Measurements from ENCODE around the gene HEYL. TPM values are rescaled to one million over a fixed set of nuclear protein-coding genes. Genes with fewer than 3 reads are reported as not detected.
A peak's percentile ranks its signal among the peaks of the same experiment; 100 is the strongest.

HEYL gene
- total RNA-seq, 4 donors from 2014 or later: 9.3 to 17.0 (median 11.5) TPM

GRCh38 chr1:39679821-39680220, 40.4 kb upstream of the HEYL start:
- WGBS, 2 donors: 63 to 90% methylated on average over 2 of the region's 2 CpGs
- no peak for DNase-seq
- intact Hi-C loops (cut with DNase I): no loop called here
- H3K27ac ChIP-seq: no peak overlapping the region
- no peak overlapping the region for H3K4me3 ChIP-seq (replicated peaks in 1 of 3)
- no peak for TF ChIP-seq POLR2A (IDR thresholded peaks at IDR 0.05)
- TF ChIP-seq CTCF (IDR thresholded peaks at IDR 0.05): no peak
- no peaks in the 10 kb centered on the region for H3K36me3 ChIP-seq
- H3K4me1 ChIP-seq: peaks cover 12 to 15% of the 10 kb centered on the region in 2 donors
- no peaks in the 10 kb centered on the region for H3K9me3 ChIP-seq
- H3K27me3 ChIP-seq: peaks cover 4% of the 10 kb centered on the region

DNA sequence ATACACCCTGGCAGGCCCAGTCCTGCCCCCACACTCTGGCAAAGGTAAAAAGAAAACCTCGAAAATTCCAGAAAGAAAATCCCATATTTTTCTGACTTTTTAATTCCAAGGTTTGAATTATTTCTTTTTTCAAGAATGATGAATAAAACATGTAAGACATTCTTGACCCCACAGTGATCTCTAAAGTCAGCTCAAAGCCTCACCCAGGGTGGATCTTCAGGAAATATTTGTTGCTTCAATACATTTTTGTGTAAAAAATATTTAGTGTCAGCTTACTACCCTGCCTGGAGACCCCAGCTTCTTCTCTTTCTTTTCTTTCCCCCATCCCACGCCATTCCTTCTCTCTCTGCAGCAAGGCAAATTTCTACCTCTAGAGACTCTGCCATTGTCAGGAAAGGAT, 39.4 kb upstream of the HEYL start:
- Histone ChIP-seq H3K27ac (no peak overlapping the region), H3K27me3 (peaks cover 4% of the 10 kb centered on the region), H3K4me3 (replicated peaks in 1 of 3) (no peak overlapping the region), H3K4me1 (peaks cover 12 to 15% of the 10 kb centered on the region in 2 donors), H3K36me3 (no peaks in the 10 kb centered on the region), H3K9me3 (no peaks in the 10 kb centered on the region)
- DNase-seq: no peak
- WGBS, 2 donors: 89 to 90% methylated on average over 2 of the region's 2 CpGs
- intact Hi-C loops (cut with DNase I): no loop called here
- TF ChIP-seq CTCF (IDR thresholded peaks at IDR 0.05): no peak

GRCh38 chr1:39677645-39678044, 38.2 kb upstream of the HEYL start:
- no peaks in the 10 kb centered on the region for H3K36me3 ChIP-seq
- H3K9me3 ChIP-seq: no peaks in the 10 kb centered on the region
- H3K27ac ChIP-seq: peak overlapping the region in 1 of 3 donors; percentile 53
- no peaks in the 10 kb centered on the region for H3K27me3 ChIP-seq
- H3K4me1 ChIP-seq: peaks cover 12 to 15% of the 10 kb centered on the region in 2 donors
- H3K4me3 ChIP-seq (replicated peaks in 1 of 3): no peak overlapping the region
- intact Hi-C loops (cut with DNase I): no loop called here
- WGBS, 2 donors: 79 to 83% methylated on average over 4 of the region's 4 CpGs
- TF ChIP-seq CTCF (IDR thresholded peaks at IDR 0.05) (no peak), POLR2A (IDR thresholded peaks at IDR 0.05) (no peak)
- no peak for DNase-seq

- WGBS, 2 donors: 50 to 65% methylated on average over 5 to 6 of the region's 6 CpGs
- TF ChIP-seq CTCF (IDR thresholded peaks at IDR 0.05) (no peak), POLR2A (IDR thresholded peaks at IDR 0.05) (no peak)
- Histone ChIP-seq H3K9me3 (no peaks in the 10 kb centered on the region), H3K36me3 (no peaks in the 10 kb centered on the region), H3K4me1 (peaks cover 15 to 20% of the 10 kb centered on the region in 2 donors), H3K4me3 (replicated peaks in 1 of 3) (no peak overlapping the region), H3K27me3 (no peaks in the 10 kb centered on the region), H3K27ac (peak overlapping the region; percentile 11 to 53 (median 51))
- peak; percentile 84 to 86 for DNase-seq
- intact Hi-C loops (cut with DNase I): no loop called here
Measured at GRCh38 chr1:39676948-39677548, 37.6 kb upstream of the HEYL start.

- H3K36me3 ChIP-seq: no peaks in the 10 kb centered on the region
- no peaks in the 10 kb centered on the region for H3K9me3 ChIP-seq
- no peak overlapping the region for H3K4me3 ChIP-seq (replicated peaks in 1 of 3)
- TF ChIP-seq POLR2A (IDR thresholded peaks at IDR 0.05) (no peak), CTCF (IDR thresholded peaks at IDR 0.05) (no peak)
- intact Hi-C loops (cut with DNase I): no loop called here
- DNase-seq: peak; percentile 72 to 81
- WGBS, 2 donors: 83 to 100% methylated on average over 1 of the region's 1 CpG
- H3K4me1 ChIP-seq: peaks cover 25 to 30% of the 10 kb centered on the region in 2 donors
- no peak overlapping the region for H3K27ac ChIP-seq
- H3K27me3 ChIP-seq: no peaks in the 10 kb centered on the region
Measured at GRCh38 chr1:39675220-39675619, 35.8 kb upstream of the HEYL start.

Measured in thyroid gland (tissue), 4 donors.